Epidermal melanocyte (primary cell): ENCODE results near the gene KRTAP12-2.

Source experiments
- DNase-seq: peaks from one replicate; pipeline ENCODE4 v3.0.0; 2011; ENCODE audit warnings: low spot score; ENCODE audit not compliant: insufficient read length

KRTAP12-2 gene, protein sequence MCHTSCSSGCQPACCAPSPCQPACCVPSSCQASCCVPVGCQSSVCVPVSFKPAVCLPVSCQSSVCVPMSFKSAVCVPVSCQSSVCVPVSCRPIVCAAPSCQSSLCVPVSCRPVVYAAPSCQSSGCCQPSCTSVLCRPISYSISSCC

DNA sequence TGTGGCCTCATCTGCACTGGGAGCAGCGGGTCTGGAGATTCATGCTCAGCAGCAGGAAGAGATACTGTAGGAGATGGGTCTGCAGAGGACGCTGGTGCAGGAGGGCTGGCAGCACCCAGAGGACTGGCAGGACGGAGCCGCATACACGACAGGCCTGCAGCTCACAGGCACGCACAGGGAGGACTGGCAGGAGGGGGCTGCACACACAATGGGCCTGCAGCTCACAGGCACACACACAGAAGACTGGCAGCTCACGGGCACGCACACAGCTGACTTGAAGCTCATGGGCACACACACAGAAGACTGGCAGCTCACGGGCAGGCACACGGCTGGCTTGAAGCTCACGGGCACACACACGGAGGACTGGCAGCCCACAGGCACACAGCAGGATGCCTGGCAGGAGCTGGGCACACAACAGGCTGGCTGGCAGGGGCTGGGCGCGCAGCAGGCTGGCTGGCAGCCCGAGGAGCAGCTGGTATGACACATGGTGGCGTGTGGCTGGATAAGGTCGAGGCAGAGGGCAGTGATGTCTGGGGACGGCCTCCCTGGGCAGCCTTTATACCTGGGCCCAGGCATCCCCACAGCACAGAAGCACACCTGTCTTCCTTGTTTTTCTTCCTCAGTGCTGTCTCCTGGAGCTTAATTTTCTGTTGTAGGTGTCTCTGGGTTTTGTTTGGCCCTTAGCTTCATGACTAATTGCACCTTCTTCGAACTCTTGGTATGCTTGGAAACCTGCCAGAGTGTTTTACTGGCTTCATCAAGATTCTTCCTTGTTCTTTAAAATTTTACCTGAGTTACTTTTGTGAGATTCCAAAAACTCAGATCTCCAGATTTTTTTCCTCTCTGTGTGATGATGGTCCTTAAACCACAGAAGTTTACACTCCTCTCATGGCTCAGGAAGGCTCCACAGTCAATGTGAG, at the start of gene KRTAP12-2:
KRTAP12-2 (minus strand) TSS at position 527 of the 920 bp plus-strand sequence; CDS start at position 486, 41 bp downstream.
- DNase-seq: no peak

DNA sequence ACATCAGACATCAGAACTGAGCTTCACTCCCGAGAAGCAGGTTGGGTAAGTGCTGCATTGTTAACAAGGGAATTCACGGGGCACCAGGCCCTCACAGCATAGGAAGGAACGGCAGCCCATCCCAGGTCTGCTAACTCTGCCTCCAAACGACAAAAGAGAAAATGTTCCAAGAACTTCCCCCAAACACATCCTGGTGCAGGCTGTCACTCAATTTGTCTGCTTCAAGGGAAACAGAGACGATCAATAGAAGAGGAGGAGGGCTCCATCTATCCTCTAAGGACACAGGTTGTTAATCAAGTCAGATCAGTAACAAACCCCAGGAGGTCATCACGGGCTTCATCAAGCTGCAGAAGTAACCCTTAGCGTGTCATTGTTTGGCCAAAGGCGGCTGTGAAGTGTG, 48.2 kb upstream of the KRTAP12-2 start:
- no peak for DNase-seq

DNA sequence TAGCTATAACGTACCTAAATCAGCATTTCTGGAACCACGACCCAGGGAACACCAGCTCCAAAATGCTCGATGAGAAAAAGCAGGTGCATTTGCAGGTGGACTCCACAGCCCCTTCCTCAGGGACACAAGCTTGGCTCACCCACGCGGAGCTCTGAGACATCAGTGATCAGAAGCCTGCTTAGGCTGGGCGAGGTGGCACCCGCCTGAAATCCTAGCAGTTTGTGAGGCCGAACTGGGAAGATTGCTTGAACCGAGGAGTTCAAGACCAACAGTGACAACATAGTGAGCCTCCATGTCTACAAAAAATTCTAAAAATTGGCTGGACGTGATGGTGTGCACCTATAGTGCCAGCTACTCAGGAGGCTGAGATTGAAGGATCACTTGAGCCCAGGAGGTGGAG, 47.1 kb upstream of the KRTAP12-2 start:
- DNase-seq: no peak

DNA sequence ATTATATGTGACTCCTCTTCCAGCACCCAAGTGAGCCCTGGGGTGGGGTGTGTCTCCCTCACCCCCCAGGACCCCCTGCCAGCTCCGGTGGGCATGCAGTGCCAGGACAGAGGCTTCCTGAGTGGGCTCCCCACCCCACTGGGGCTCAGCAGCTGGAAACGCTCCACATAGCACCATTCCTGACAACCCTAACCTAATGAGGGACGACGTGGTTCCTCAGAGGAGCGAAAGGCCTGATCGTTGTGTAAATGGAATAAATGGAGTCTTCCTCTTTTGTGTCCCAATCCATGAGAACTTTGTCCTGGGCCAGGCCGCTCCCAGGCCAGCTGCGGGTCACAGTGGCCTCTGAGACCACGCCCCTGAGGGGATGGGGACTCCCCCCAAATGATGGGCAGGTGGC, 46.4 kb upstream of the KRTAP12-2 start:
- DNase-seq: no peak

DNA sequence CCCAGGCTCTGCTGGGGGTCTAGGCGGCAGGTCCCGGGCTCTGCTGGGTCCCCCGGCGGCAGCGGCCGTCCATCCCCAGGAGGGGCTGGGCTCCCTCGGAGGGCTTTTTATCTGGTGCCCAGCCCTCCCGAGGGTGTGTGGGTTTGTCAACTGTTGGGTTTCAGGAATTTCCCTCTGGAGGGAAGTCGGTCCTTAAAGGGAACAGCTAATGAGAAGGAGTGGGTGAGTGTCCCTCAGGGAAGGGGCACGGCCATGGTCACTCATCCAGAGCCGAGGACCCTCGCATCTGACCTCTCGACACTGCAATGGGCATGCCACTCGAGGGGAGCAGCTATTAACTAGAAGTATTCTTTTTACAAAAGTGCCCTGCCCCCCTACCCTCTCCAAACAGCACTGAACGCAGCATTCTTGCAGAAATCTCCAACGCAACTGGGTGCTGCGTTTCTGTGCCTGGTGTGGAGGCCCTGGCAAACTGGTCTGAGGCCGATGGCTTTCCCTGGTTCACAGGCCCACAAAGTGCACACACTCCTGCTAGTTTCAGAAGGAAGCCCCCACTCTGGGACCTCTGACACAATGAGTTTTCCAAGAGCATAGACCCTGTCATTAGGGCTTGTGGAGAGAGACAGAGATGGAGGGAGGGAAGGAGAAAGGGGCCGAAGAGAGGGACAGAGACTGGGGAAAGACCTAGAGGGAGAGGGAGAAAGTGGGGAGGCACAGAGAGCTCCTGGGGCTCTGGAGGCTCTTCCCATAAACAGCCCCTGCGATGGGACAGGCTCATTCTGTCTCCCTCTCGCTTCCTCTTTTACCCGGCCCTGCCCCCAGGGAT, 45.7 kb upstream of the KRTAP12-2 start:
- DNase-seq: no peak

DNA sequence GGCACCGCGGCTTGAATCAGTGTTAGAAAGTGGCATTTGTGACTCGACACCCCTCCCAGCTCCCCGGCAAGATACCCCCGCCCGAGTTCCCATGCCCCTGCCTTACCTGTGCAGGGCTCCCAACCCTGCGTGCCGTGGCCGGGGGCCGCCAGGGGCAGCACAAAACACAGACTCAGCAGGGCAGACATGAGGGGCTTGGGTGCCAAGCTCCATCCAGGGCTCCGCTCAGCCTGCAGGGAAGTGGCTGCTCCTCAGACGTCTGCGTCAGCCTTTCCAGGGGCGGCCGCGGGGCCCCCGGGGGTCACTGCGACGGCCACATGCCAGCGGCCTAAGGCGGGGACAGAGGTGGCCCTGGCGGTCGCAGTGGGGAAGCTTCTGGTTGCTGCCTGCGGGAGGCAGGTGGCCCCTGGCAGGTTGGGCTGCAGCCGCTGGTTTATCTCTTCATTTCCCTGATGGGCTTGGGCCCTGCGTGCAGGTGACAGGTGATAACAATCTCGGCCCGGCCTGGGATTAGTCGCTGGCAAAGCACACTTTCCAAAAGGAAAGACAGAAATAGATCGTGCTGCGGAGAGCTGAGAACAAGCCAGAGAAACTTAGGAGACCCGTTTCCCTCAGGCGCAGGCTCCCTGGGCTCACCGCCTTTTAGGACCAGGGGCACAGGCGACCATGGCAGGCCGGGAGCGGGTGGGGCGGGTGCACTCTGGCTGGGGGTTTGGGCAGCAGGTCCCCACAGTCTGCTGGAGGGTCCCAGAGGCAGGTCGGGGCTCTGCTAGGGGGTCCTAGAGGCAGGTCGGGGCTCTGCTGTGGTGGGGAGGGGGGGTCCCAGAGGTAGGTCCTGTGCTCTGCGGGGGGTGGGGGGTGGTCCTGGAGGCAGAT, 44.8 kb upstream of the KRTAP12-2 start, which contains the start of gene TSPEAR:
TSPEAR (minus strand) TSS at position 246 of the 876 bp plus-strand sequence; CDS start at position 188, 58 bp downstream.
- DNase-seq: no peak

DNA sequence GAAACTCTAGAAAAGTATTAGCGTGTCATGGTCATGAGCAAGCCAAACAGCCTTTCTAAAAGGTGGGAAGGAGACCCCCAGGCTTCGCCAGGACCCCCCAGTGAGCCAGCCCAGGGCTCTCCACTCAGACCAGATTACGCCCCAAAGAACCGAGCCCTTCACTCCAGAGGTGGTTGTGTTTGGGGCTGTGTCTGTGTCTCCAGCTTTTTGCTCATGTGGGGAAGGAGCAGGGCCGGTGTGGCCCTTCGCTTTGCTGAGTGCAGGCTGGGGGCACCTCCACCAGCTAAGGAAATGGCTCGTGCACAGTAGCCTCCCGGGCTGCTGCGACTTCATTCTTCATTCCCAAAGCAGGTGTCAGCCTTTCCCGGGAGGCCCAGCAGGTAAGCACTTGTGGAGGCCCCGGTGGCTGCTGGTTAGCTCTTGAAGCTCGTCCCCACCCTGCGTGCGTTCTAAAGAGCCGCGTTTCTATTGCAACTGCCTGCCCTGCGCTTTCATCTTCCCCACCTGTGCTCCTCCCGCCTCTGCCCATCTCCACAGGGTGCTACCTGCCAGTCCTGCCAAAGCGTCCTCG, 44.1 kb upstream of the KRTAP12-2 start:
- DNase-seq: no peak

DNA sequence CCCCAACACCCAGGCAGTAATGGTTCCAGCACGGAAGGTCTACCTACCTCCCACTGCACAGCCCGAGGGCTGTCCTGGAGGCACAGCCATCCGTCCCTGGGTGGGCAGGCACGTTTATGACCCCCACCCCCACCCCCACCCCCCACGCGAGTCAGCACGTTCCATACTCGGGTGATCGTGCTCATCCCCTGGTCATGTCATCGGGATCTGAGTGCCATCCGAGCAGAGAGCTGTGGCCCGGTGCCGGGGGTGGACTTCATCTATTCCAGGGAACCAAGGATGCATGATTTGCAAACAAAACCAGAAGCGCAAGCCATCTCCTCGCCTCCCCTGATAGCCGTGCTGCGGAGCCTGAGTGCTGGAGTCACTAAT, 43.6 kb upstream of the KRTAP12-2 start:
- DNase-seq: no peak

DNA sequence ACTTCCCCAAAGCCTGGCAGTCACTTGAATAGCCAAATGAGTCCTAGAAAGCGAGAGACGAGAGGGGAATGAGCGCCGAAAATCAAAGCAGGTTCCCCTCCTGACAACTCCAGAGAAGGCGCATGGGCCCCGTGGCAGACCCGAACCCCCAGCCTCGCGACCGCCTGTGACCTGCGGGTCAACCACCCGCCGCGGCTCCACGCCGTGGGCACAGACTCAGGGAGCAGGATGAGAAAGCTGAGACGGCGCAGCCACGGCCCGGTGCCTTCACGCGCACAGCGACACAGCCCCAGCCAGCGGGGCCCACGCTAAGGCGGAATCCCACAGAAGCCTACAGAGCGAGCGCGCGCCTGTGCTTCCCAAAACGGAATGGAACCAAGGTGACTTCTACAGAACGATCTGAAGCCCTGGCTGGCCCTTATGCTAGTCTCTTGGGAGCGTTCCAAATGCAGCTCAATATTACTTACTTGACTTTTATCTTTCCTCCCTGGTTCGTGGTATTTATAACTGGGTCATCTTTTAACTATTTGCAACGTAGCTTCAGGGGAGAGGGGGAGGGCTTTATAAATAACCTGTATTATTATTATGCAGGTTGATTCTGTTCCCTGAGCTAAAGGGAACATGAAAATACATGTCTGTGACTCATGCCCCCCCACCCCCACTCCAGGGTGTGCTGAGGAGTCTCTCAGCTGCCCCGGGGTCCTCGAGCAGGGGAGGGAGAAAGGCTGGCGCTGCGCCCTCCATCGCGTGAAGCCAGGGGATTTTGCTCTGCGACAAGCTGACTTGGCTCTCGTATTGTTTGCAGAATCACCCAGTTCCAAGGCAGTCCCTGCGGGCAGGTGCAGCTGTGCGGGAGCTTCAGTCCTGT, 42.9 kb upstream of the KRTAP12-2 start:
- no peak for DNase-seq

DNA sequence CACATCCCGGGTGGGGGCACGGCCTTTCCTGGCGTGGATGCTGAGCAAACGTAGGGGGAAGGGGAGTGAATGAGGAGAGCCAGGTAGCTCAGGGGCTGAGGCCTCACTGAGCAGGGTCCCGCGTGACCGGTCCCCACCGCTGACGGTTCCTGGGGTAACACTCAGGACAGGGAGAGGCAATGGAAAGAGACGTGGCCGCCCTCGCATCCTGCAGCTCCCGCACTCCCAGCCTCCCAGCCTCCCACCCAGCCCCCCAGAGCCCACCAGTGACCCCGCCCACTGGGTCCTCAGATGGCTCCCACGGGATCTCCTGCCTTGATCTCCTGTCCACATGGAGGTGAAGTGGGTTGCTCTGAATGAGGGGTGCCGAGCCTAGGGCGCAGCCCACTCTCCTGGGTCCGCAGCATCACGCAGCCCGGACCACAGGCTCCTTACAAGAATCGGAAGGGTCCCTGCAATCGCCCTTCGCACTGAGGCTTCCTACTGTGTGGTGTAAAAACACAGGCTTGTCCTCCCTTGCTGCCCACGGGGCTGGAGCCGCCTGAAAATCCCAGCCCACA, 42.2 kb upstream of the KRTAP12-2 start:
- DNase-seq: no peak

DNA sequence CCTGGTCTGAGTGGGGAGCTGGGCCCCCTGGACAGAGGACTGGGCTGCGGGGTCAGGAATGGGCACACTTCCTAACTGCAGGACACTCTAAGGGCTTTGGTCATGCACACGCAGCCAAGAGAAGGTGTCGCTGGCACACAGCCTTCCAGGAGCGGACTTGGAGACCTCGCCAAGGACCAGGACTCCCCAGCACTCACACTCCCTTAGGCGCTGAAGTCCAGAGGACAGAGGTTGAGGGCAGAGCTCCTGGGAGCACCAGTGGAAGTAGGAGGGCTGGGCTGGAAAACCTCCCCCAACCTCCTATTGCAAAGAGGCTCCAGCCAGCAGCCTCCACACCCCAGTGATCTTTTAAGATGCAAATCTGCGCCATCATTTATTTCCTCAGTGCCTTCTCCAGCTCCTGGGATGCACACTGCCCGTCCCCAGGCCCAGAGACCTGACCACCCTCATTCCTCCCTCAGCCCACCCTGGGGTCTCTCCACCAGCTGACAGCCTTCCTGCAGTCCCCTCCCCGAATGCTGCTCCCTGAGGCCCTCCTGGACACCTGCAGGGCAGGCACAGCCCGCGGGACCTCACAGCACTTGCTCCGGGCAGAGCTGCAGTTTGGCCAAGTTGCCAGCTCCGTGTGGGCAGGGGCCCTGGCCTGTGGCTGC, 41.6 kb upstream of the KRTAP12-2 start:
- DNase-seq: no peak

DNA sequence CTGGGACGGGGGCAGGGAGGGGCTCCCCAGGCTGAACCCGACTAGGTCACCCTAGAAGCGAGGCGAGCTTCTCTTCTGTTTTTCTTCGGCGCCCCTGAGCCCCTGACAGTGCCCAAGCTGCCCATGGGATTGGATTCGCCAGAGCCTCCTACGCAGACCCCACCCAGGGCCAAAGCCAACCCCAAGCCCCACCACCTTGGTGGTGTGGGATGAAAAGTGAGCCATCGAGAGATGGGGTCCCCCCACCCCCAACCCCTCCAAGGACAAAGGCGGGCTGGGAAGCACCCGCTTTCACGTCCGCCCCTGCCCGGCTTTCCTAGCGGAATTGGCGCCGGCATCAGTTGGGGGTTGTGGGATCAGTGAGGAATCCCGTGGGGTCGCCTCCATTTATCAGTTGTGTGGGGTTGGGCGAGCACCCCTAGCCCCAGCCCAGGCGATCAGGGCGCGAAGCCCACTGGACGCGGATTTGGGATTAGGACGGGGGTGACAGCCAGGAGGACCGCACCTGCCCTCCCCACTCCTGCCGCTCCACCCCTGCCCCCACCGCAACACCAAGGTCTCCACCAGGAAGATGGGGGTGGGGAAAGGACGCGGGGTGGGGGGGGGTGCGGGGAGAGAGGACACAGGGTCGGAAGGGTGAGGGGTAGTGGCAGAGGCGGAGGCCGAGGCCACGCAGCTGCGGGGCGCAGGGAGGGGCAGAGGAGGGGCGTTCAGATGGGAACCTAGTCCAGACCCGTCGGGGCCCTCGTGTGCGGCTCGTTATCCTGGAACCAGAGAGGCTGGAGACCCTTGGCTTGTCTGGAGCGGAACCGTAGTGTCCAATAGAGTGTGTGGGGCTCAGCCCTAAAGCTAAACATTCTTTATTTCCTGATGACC, 40.2 kb upstream of the KRTAP12-2 start:
- no peak for DNase-seq

DNA sequence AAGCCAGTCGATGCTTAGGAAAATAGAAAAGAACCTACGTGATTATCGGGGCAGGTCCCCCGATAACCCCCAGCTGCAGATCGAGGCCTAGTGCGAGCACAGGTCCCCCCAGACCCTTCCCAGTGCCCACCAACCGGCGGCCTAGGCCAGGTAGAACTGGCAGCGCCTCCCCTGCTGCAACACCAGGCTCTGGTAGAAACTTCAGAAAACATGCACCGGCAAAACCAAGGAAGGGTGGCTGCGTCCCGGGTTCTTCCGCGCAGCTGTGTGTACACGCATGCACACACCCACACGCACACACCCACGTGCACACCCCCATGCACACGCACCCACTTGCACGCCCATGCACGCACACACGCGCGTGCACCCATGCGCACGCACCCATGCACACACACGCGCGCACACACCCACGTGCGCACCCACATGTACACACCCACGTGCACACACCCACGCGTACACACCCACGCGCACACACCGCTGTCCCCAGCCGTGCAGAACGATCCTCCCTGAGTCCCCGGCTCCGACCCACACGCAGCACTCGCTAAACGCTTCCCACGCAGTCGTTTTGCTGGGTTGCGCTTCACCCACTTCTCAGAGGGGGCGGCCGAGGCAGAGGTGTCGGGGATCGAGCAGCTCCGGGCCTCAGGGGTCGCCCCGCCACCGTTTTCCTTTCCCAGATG, 39.4 kb upstream of the KRTAP12-2 start:
- DNase-seq: no peak

DNA sequence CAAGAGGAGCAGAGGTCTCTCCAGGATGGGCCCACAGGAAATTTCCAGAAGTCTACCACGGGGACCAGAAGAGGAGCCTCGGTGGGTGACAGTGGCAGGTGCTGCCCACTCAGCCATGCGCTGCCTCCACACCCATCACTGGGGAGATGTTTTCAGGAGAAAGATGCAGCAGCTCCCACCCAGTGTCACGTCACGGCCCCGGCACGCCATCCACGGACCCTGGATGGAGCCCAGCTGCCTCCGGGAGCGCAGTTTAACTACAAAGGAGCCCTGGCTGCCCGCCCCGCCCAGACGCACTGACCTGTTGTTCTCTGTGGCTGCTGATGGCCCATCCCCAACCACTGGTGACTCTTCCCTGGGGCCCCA, 37.9 kb upstream of the KRTAP12-2 start:
- DNase-seq: no peak

DNA sequence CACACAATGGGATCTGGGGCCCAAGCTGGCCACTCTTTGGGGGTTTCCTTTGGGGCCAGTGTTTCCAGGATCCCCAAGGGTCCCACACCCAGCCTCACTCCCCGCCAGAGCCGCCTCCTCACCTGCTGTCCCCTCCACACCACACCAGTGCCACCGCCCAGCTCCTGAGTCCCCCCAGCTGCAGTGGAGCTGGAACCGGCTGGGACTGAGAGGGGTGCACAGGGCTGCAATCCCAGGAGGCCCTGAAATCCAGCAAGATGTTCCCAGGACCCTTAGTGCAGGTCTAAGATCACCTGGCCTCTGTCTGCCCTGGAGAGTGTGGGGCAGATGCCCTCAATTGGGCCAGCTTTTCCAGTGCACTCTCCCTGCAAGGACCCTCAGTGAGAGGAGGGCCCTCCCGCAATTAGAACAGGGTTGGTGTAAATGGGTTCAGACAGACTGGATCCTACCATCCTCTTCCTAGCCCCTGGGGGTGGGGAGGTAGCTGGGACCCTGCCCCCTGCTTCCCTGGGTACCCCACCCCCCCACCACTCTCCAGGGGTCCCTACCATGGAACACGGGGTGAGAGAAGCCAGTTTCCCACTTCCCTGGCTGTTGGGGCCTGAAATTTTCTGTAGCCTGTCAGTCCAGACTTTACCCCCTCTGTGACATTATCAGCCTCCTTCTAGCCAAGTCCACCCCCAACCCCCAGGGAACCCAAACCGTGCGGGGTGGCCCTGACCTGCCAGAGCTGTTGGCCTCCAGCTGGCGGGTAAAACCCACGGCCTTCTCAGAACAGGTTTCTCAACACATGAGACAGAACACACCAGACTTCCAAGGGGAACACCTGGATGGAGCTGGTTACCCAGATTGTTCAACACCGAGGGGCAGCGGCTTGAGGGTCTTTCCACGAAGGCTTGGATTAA, 37.3 kb upstream of the KRTAP12-2 start:
- no peak for DNase-seq
